Measurements from ENCODE around the gene CPD. TPM values are rescaled to one million over a fixed set of nuclear protein-coding genes. Genes with fewer than 3 reads are reported as not detected.

The CPD gene
- total and polyA plus RNA-seq, 2 of the 13 experiments (the other 11 are each of a cell fraction or from before 2014, with no cell fraction given) = 46.1 to 72.3 TPM

DNA sequence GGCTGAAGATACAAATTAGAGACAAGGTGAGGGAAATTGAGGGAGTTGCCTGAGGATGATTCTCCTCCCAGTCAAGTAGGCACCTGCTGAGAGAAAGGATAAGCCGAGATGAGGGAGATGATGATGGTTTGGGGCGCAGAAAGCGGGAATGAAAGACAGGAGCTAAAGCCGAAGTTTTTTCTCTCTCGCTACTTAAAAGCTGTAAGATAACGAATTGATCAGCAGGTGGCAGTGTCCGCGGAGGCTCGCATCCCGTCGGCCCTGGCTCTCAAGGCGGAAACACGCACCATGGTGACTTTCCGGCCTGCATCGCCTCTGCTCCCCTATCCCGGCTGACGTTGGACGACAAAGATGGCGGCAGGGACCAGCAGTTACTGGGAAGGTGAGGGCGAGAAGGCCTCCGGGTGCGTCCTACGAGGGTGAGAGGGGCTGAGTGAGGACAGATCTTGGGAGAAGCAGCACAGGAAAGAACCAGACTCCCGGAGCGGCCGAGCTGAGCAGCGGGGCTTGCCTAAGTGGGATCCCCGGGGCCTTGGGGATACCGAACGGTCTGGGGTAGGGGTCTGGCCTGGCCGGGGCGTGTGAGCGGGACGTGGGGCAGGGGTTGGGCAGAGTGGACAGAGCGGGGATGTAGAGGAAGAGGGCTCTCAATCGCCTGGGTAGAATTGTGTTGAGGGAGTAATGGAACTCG, 98.5 kb downstream of the CPD start, which contains the start of gene GOSR1 (continued):
- TF ChIP-seq, protein P1, sequence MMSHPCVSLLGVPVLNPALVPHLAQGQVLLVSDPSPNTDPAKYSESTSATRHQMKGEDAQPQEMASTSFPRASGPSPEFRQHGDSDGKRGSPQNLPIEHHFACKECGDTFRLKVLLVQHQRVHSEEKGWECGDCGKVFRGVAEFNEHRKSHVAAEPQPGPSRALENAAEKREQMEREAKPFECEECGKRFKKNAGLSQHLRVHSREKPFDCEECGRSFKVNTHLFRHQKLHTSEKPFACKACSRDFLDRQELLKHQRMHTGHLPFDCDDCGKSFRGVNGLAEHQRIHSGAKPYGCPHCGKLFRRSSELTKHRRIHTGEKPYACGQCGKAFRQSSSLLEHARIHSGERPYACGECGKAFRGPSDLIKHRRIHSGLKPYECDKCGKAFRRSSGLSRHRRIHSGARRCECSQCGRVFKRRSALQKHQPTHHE (CRISPR knock-in tag; IDR thresholded peaks at IDR 0.05; ENCODE audit: borderline replicate concordance) = 0 out of 2 replicates have a peak, but pooled peaks have one; percentile 71
- TF ChIP-seq PHF21A (CRISPR knock-in tag; IDR thresholded peaks at IDR 0.05) (peak; percentile 74), FOXC1 (CRISPR knock-in tag; IDR thresholded peaks at IDR 0.05; ENCODE audit: borderline replicate concordance) (peak; percentile 82), ZNF777 (CRISPR knock-in tag; IDR thresholded peaks at IDR 0.05) (peak; percentile 68; the same call in 1 of the 2 replicates), THRA (CRISPR knock-in tag; IDR thresholded peaks at IDR 0.05; ENCODE audit: borderline replicate concordance) (peak; percentile 59), ZNF563 (CRISPR knock-in tag; IDR thresholded peaks at IDR 0.05) (peak; percentile 88), MXD4 (CRISPR knock-in tag; IDR thresholded peaks at IDR 0.05) (peak; percentile 75; the same call in 1 of the 2 replicates), TAF15 (IDR thresholded peaks at IDR 0.05; ENCODE audit: low read depth, low read length, poor library complexity, severe bottlenecking) (no peak), HNRNPUL1 (IDR thresholded peaks at IDR 0.05; ENCODE audit: low read depth, low read length) (no peak), KLF13 (CRISPR knock-in tag; IDR thresholded peaks at IDR 0.05) (no peak), JUND (CRISPR knock-in tag; IDR thresholded peaks at IDR 0.05) (peak; percentile 69), ZNF180 (CRISPR knock-in tag; IDR thresholded peaks at IDR 0.05; ENCODE audit: borderline replicate concordance, low read depth) (no peak; the same call in 1 of the 2 replicates), ZNF343 (CRISPR knock-in tag; IDR thresholded peaks at IDR 0.05) (no peak), HDAC6 (IDR thresholded peaks at IDR 0.05; ENCODE audit: low read depth, low read length) (no peak), KLF11 (CRISPR knock-in tag; IDR thresholded peaks at IDR 0.05) (peak; percentile 92; the same call in 1 of the 2 replicates), KAT8 (CRISPR knock-in tag; IDR thresholded peaks at IDR 0.05) (peak; percentile 98), ZBTB7B (CRISPR knock-in tag; IDR thresholded peaks at IDR 0.05) (no peak; the same call in 1 of the 2 replicates), ATF3 (CRISPR knock-in tag; IDR thresholded peaks at IDR 0.05) (peak; percentile 38; the same call in 1 of the 2 replicates), ZNF891 (CRISPR knock-in tag; IDR thresholded peaks at IDR 0.05) (peak; percentile 88), EZH2 (conservative IDR thresholded peaks at IDR 0.05; ENCODE audit: low read depth, low read length) (no peak), JARID2 (CRISPR knock-in tag; IDR thresholded peaks at IDR 0.05; ENCODE audit: insufficient replicate concordance) (peak; percentile 68), MED8 (CRISPR knock-in tag; IDR thresholded peaks at IDR 0.05; ENCODE audit: insufficient replicate concordance) (no peak), NCOA1 (CRISPR knock-in tag; IDR thresholded peaks at IDR 0.05) (no peak), NR2C2 (CRISPR knock-in tag; IDR thresholded peaks at IDR 0.05; ENCODE audit: borderline replicate concordance) (peak; percentile 67; the same call in 1 of the 2 replicates)
- TF ChIP-seq, protein P2, sequence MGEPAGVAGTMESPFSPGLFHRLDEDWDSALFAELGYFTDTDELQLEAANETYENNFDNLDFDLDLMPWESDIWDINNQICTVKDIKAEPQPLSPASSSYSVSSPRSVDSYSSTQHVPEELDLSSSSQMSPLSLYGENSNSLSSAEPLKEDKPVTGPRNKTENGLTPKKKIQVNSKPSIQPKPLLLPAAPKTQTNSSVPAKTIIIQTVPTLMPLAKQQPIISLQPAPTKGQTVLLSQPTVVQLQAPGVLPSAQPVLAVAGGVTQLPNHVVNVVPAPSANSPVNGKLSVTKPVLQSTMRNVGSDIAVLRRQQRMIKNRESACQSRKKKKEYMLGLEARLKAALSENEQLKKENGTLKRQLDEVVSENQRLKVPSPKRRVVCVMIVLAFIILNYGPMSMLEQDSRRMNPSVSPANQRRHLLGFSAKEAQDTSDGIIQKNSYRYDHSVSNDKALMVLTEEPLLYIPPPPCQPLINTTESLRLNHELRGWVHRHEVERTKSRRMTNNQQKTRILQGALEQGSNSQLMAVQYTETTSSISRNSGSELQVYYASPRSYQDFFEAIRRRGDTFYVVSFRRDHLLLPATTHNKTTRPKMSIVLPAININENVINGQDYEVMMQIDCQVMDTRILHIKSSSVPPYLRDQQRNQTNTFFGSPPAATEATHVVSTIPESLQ (CRISPR knock-in tag; conservative IDR thresholded peaks at IDR 0.05) = 0 out of 2 replicates have a peak, but pooled peaks have one; percentile 33
